Measurements from ENCODE around the gene LGALS9B.
"Not testable (repeated sequence)": the region's sequence is repeated elsewhere in the genome, so short reads cannot be mapped to it uniquely, and the experiment has no call there.

LGALS9B gene

DNA sequence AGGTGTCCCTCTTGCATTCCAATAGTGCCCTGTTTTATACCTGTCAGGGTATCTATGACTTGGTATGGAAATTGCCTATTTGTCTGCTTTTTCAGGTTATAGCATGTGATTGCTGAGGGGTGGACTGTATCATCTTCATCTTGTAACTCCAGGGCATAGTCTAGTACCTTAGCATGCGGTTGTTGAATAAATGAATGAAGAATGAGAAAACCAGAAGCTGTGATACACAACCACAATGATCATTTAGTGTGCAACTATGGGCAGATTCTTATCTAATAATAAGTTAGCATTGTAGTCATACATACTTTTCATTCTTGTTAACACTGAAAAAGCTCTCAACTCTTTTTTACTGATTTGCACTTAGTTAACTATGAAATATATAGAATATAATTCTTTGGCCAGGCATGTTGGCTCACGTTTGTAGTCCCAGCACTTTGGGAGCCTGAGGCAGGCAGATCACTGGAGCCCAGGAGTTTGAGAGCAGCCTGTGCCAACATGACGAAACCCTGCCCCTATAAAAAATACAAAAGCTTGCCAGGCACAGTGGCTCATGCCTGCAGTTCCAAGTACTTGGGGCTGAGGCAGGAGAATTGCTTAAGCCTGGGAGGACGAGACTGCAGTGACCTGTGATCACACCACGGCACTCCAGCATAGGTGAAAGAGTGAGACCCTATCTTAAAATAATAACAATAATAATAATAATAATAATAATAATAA, 65.9 kb downstream of the LGALS9B start:
- H3K9me3 Mint-ChIP-seq; H3K36me3 Mint-ChIP-seq (ENCODE audit: low read depth); H3K4me3 Mint-ChIP-seq; H3K27ac Mint-ChIP-seq; H3K27me3 Mint-ChIP-seq; intact Hi-C loops (cut with micrococcal nuclease); H3K4me1 Mint-ChIP-seq (ENCODE audit: low read depth): not testable (repeated sequence)

DNA sequence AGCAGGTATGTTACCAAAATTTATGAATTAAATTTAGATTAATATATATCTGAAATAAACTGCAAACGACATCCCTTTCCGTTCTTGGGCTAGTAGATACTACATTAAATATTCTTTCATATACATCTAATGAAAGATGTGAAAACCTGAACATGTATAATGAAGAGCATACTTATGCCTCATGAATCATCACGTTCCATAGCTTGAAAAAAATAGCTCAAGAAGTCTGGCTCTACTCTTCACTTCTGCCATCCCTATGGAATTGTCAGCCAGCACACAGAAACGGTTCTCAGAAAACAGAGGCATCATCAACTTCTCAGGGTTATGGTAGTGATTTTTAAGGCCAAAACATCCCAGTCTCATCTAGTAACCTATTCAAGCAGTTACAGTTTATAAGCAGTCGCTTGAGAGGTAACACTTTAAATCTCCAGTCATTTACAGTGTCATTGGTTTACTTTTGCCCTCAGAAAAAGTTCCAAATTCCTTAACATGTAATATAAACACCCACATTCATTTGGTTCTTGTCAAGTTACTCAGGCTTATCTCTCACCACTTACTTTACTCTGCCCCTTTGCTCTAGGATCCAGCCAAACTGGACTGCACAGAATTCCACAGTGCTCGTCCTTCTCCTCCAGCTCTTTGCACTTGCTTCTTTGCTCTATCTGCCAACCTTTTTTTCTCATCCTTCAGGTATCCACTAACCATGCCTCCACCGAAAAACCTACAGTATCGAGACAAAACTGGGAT, 66.6 kb downstream of the LGALS9B start:
- H3K9me3 Mint-ChIP-seq; H3K4me1 Mint-ChIP-seq (ENCODE audit: low read depth); H3K4me3 Mint-ChIP-seq; H3K27ac Mint-ChIP-seq; H3K27me3 Mint-ChIP-seq; intact Hi-C loops (cut with micrococcal nuclease); H3K36me3 Mint-ChIP-seq (ENCODE audit: low read depth): not testable (repeated sequence)

All from dendritic cell treated with granulocyte-macrophage colony-stimulating factor and Interleukin-4, amounts not matched to agents 40 ng/mL and 50 ng/mL, for 4 days (primary cell).